OCI-M2 (cell line): Measurements from ENCODE around the gene ATF4.
"Not testable (repeated sequence)": the region's sequence is repeated elsewhere in the genome, so short reads cannot be mapped to it uniquely, and the experiment has no call there.

ENCODE experiments used
- DNase-seq: peaks from one replicate; lab custom pipeline; 2025; ENCODE audit not compliant: unreplicated experiment; lab: John Stamatoyannopoulos, UW

Gene ATF4

GRCh38 chr22:39489094-39490068 lies 31.0 kb upstream of the ATF4 start:
- no peak for DNase-seq

DNA sequence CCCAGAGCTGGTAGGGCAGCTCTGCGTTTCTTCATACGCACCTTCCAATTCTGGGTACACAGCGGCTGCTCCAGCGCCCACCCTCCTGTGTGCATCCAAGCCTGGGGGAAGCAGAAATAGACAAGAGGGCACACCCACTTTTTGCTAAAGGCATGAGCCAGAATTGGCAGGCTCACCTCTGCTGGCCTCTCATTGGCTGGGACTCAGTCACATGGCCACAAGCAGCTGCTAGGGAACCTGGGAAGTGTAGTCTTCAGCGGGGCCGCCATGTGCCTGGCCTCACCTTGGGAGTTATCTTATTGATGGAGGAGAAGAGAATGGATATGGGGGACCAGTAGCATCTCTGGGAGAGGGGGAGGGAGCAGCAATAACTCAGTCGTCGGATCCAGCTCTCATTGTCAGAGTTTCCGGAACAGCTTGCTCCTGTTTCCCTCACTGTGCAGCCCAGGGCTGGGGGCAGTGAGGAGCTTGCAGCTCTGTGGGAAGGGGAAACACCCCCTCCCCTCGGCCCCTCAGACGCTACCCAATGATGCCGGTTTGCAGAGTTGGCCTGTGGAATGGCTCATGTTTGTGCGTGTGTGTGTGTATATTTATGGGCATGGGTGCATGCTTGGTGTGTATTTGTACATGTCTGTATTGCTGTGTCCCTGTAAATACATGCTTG lies 30.1 kb upstream of the ATF4 start:
- no peak for DNase-seq

DNA sequence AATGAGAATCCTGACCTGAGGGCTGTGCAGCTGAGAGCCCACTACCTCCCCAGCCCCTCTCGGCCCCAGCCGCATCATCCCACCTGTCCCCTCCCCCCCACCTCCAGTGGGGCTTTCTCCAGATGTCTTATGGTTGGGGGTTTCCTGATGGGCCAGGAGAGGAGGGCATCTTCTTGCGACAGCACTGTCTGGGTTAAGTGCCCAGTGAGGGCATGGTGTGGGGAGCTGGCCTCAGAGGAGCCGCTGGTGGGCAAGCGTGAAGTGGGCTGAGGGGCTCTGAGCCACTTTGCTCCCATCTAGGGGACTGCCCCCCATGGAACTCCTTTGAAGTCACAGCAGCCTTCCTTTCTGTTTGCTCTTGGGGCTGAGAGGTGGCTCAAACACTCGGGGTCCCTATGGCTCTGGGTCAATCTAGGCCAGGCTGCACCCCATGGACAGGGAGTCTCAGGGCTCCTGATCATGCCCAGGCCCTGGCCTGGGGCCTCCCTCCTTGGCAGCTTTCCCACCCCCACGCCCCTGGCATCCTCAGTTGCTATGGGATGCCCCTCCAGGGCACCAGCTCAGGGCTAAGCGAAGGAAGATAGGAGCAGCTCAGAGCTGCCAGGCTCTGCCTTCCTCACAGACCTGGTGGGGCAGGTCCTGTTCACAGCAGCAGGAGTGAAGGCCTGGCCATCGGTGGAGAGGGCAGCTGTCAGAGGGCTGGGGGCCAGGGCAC lies 29.2 kb upstream of the ATF4 start:
- no peak for DNase-seq

DNA sequence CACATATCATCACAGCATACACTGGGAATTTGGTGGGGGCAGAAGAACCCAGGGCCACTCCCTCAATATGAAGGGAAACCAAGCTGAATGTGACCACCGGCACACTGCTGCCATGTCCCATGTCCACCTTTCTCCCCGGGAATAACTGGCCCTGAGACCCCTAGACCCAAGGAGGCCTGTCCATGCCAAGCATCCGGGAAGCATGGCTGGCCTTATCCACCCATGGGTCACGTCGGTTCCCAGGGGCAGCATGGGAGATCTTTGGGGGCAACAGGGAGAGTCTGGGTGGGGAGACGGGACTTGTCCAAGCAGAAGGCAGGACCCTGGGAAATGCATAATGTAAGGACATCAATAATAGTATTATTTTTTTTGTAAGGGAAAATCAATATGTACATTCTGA lies 28.7 kb upstream of the ATF4 start:
- no peak for DNase-seq

DNA sequence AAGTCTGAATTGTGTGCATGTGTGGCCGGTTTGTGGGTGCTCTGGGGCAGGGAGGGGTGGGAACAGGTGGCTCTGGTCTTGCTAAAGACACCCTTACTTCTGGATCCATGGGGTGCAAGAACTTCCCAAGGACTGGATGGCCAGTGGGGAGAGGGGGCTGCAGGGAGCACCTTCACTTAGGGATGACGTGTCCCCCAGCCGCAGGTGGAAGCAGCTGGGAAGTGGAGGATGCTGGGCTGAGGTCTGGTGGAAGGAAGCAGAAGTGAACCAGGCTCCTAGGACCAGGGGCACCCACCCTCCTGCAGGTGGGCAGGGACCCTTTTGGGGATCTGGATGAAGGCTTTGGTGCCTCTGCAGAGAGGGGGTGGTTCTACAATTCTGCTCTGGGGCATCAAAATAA lies 28.2 kb upstream of the ATF4 start:
- no peak for DNase-seq

DNA sequence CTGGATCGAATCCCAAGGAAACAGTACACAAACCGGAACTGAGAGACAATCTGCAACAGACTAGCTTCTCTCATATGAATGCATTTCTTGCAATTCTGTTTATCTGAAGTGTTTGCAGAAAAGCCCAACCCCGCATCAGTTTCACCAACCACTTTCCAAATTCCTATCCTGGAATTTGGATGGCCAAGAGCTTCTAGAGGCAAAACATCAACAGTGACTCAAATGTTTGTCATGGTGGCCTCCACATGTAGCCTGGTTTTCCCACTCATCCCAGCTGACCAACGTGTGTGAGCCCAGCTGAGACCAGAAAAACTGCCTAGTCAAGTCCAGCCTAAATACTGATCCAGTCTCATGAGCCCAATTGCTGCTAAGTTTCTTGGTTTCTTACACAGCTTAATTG lies 26.6 kb upstream of the ATF4 start:
- no peak for DNase-seq

DNA sequence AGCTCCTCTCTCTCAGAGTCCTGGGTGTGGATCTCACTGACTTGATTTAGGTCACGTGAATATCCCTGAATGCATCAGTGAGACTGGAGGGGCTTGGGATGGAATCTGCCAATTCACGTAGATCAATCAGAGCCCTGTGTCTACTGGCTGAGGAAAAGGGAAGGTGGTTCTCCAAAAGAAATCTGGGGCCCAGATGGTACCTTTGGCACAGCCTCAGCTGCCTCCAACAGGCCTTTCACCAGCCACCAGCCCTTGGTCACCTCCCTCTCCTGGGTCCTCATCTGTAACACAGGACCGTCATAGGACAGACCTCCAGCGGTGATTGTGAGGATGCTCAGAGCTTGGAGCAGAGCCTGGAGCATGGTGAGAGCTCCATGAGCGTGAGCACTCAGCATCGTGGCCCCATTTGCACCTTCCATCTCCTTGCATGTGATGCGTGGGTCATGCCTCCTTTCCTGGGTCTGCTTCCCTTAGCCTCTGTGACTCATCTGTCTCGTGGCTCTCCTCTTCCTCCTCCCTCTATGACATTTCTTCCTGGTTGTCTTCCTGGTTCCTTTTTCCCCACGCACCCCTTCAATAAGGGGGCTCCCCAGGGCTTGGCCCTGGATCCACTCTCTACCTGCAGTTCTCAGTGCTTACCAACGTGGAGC lies 25.8 kb upstream of the ATF4 start:
- DNase-seq: no peak

GRCh38 chr22:39496131-39496838 lies 24.1 kb upstream of the ATF4 start:
- no peak for DNase-seq

GRCh38 chr22:39497429-39497828 lies 22.9 kb upstream of the ATF4 start:
- DNase-seq: no peak

DNA sequence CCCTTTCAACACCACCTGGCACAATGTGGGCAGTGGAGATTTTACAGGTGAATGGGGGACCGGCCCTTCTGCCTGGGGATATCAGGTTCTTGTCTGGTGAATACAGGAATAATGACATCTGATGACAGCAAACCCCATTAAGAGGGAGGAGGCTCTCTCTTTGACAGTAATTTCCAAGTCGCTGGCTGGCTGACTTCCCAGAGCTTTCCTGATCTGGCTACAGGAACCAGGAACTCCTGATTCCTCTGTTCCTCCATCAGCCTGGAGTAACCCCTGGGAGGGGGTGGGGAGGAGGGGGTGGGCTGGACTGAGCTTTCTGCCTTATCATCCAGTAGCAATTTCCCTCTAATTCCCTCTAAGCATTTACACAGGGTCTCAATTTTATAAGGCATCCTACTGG lies 22.0 kb upstream of the ATF4 start:
- no peak for DNase-seq

DNA sequence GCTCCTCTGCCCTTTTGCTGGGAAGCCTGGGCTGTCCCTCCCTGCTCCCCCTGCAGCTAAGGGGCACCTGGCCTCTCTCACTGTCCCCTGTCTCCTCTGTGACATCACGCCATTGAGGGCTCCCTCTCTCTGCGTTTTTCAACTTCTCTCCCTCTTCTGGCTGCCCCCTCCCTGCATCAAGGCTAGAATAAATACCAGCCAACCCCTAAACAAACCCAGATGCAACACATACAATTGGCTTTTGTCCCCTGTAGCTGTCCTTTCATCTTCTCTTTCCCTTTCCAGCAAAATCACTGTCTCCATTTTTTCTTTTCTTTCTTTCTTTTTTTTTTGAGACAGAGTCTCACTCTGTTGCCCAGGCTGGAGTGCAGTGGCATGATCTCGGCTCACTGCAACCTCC lies 21.6 kb upstream of the ATF4 start:
- DNase-seq: no peak

- DNase-seq: no peak
Measured at GRCh38 chr22:39500101-39500500, 20.3 kb upstream of the ATF4 start.

DNA sequence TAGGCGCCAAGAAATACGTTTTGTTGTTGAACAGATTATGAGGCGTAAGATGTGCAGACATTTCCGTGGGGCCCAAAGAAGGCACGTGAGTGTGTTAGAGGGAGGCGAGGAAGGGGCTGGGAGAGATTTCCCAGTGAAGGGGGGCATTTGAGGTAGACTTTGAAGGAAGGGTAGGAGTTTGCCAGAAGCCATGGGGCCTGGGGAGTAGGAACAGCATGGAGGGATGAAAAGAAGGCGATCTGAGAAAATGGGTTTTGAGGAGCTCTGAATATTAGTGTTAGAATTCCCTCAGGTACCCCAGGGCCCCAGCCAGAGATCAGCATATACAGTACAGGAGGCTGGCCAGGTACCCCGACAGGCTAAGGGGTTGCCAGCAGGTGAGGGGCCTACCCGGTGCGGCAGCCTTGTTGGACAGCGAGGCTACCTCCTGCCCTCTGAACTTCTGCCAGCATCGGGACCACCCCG lies 18.7 kb upstream of the ATF4 start:
- DNase-seq: no peak

DNA sequence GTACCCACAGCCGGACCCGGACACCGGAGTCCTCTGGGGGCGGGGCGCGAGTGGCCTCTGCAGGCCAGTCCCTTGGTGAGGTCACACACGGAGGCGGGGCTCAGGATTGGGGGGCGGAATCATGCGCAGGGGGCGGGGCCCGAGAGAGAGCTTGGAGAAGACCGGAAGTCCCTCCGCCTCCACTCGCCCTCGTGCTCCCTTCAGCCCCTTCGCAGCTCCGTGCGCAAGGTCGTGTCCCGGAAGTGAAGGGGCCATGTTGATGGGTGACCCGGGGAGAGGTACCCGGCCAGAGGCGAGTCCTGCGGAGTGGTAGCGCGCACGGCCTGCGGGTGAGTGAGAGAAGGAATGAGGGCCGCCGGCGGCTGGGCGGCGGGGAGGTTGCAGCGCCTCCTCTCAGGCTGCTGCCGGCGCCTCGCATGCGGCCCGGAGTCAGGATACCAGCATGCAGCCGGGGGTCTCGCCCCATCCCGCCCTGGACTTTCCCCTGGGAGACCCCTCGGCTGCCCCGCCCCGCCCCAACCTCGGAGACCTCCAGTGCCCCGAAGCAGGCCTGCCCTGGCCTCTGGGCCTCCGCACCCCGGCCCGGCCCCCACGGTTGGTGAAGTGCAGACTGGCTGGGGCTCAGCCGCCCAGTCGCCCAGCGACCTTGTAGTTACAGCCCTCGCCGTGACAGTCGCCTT lies 18.1 kb upstream of the ATF4 start, which contains the start of gene MIEF1:
MIEF1 (plus strand) TSS at position 182 of the 680 bp plus-strand sequence. CDS start 9,005 bp downstream, outside the sequence.
- DNase-seq: peak; percentile 67

DNA sequence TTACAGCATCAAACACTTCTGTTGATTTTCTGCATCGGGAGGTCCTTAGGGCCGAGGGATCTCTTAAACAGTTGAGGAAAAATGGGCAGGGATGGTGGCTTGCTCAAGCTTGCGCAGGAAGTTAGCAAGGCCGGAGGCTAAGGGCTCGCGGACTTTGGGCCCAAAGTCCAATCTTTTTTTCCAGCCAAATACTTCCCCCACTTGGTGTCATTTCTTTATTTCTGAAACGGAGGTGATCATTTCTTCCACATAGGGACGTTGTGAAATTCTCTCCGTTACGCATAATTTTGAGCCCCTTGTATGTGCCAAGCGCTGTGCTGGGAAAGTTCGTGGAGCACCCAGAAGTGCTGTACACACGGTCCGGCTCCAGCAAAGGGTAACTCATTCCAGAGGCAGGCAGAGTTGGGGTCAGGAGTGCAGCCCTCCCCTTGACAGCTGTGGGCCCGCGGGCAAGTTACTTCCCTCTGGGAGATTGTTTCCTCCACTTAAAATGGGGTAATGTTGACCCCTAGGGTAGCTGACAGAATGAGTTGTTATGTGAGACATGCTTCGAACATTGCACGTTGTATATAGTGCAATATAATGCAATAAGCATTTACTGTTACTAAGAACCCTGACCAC lies 17.5 kb upstream of the ATF4 start:
- DNase-seq: no peak

GRCh38 chr22:39503630-39504029 lies 16.7 kb upstream of the ATF4 start:
- DNase-seq: no peak

DNA sequence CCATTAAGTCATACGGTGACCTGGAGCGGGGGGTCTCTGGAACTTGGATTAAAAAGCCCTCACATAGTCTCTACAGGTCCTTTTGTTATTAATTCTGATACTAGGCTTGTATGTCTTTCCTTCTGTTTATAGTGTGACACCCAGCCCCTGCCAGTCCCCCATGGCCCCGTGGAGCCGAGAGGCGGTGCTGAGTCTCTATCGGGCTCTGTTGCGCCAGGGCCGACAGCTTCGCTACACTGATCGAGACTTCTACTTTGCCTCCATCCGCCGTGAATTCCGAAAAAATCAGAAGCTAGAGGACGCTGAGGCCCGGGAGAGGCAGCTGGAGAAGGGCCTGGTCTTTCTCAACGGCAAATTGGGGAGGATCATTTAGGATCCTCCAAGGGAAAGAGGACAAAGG lies 16.3 kb upstream of the ATF4 start:
- DNase-seq: no peak

DNA sequence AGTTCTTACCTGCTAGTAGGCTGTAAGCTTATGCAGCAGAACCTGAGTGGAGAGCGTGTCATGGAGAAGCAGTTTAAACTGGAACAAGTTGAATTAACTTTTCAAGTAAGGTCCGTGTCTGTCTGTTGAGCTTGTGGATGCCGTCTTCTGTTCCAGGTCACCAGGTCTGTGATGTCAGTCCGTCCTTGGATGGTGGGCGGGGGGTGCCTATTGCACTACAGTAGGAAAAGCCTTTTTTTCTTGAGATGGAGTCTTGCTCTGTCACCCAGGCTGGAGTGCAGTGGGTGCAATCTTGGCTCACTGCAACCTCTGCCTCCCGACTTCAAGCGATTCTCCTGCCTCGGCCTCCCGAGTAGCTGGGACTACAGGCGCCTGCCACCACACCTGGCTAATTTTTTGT lies 13.3 kb upstream of the ATF4 start:
- not testable (repeated sequence) for DNase-seq

DNA sequence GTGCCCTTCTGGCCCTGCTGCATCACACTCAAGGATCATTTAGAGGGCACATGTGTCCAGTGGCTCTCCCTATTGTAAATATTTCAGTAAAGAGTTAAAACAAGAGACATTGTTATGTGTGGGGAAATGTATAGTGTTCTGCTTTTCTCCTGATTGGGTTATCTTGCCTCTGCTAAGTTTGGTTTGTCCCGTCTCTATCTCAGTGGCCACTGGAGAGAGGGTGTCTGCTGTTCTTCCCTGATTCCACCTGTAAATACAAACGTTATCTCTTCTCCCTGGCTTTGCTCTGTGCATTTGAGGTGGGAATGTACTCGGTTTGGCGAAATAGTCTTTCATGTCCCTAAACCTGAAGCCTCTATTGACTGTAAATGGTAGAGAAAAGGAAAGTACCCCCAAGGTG lies 12.0 kb upstream of the ATF4 start:
- DNase-seq: no peak
